H1 (cell line): Measurements from ENCODE around the gene TLCD5. TPM values are rescaled to one million over a fixed set of nuclear protein-coding genes. Genes with fewer than 3 reads are reported as not detected.

Experiments
- BACH1 ChIP-seq: IDR thresholded peaks from 2 replicates; pipeline ENCODE4 v1.6.1; 2012; ENCODE audit warnings: low read length, improper control_type of control experiment
- CHD1 ChIP-seq: IDR thresholded peaks from 2 replicates; pipeline ENCODE4 v1.6.1; 2012; ENCODE audit warnings: low read depth, low read length, improper control_type of control experiment
- SRF ChIP-seq: IDR thresholded peaks from 2 replicates; pipeline ENCODE4 v1.6.1; 2011; ENCODE audit warnings: mild to moderate bottlenecking, low read depth, low read length, moderate library complexity
- polyA plus RNA-seq, 7 experiments: library from polyadenylated mRNA; depleted of rRNA in 3 of 7; stranded (reverse) in 5 of 7; unstranded in 2 of 7; fragments of >200 nt in 5 of 7; fragments of 200-250 nt in 2 of 7; gene quantifications; 1 replicate in 5 of 7; 2 replicates in 1 of 7; 4 replicates in 1 of 7; pipeline versions ENCODE4 v1.2.1 to v1.2.3, GENCODE V29; 2011 to 2013; ENCODE audit warnings: missing spikeins in 2 of 7, mixed read lengths in 2 of 7
- total RNA-seq: library from RNA; stranded (reverse); fragmentation: NEBNext Ultra II Directional; extraction: Animal tissue kit (Norgen Biotek cat#: 25700); gene quantifications from 2 replicates; pipeline ENCODE4 v1.2.1, GENCODE V29; 2021

TLCD5 gene
- total and polyA plus RNA-seq, 2 of the 8 experiments (the other 6 are each of a cell fraction or from before 2014, with no cell fraction given): 9.5 to 10.1 TPM

- TF ChIP-seq CHD1: no peak
- TF ChIP-seq BACH1: no peak
- no peak for TF ChIP-seq SRF
- TF ChIP-seq, all 59 proteins: peak for 0
These were observed 51.6 kb downstream of the TLCD5 start (continued) for GRCh38 chr11:120376547-120377182.
